HG02588 (cell line): ENCODE results near the gene APBA3.

Experiments
- ATAC-seq: cut with Tn5 transposase; IDR thresholded peaks from one replicate; pipeline ENCODE4 v1.9.1; 2021; ENCODE audit warnings: mild to moderate bottlenecking, moderate library complexity; ENCODE audit not compliant: unreplicated experiment

Gene APBA3, protein sequence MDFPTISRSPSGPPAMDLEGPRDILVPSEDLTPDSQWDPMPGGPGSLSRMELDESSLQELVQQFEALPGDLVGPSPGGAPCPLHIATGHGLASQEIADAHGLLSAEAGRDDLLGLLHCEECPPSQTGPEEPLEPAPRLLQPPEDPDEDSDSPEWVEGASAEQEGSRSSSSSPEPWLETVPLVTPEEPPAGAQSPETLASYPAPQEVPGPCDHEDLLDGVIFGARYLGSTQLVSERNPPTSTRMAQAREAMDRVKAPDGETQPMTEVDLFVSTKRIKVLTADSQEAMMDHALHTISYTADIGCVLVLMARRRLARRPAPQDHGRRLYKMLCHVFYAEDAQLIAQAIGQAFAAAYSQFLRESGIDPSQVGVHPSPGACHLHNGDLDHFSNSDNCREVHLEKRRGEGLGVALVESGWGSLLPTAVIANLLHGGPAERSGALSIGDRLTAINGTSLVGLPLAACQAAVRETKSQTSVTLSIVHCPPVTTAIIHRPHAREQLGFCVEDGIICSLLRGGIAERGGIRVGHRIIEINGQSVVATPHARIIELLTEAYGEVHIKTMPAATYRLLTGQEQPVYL

GRCh38 chr19:3761382-3762129 lies at the start of gene APBA3:
TSS of gene APBA3 (minus strand) at chr19:3761692. CDS start at chr19:3760264, 1,428 bp downstream.
- ATAC-seq, result peak; percentile 51

- ATAC-seq, result no peak
Measured at GRCh38 chr19:3810708-3811355, 49.3 kb upstream of the APBA3 start.

DNA sequence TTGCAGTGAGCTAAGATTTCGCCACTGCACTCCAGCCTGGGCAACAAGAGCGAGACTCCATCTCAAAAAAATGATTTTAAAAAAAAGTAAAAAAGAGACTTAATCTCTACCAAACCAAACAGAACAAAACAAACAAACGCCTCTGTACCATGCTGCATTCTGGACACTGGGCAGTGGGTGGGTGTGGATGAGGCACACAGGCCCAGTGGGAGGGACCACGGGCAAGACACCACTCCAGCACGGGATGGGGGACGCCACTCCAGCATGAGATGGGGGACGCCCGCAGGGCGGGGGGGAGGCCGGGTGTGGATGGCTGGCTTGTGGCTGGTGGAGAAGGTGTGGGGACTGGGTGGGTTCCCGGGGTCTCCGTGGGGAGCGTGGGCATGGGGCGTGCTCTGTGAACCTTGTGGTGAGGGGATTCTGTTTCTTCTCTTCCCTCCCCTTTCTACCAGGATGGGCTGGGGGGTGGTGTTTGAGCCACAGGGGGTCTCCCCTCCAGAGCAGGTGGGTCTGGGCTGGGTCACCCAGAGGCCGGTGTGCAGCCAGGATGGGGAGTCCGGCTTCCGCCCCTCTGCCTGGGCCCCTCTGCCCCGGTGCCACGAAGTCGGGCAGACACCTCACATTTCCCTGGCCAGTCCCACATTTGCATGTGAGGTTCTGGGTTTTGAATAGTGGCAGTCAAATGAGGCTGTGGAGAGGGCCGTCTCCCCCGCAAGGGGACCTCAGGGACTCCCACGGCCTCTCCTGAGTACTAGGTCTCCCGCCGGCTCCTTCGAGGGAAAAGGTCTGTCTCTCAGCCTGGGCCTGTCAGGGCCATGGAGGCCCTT lies 48.6 kb upstream of the APBA3 start:
- ATAC-seq, result no peak

DNA sequence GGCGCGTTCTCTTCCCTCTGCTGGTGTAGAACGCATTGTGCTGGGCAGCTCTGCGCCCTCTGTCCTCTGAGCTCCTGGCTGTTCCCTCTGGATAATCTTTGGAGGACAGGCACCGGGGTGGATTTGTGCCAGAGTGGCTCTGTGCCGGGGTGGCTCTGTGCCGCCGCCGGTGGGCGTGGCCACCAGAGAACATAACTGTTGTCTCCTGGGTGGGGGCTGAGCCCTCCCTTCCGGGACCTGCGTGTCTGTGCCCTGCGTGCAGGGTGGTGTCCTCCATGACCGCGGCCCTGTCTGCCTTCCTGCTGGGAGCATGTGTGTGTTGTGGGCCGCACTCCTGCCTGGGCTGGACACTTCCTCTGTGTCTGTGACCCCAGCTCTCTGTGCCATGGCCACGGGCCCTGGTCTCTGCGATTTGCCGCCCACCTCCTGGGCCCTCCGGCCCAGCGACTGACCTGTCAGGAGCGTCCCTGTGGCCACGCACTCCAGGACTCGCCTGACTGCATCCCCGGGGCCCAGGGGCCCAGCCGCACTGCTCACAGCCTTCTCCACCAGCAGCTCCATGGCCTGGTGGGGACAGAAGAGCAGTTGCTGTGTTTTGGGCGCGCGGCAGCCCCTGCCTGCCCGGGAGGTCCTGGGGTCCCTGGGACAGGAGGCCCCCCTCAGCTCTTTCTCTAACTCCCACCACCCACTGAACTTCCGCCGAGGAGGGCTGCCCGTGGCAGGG lies 47.1 kb upstream of the APBA3 start:
- no peak for ATAC-seq

DNA sequence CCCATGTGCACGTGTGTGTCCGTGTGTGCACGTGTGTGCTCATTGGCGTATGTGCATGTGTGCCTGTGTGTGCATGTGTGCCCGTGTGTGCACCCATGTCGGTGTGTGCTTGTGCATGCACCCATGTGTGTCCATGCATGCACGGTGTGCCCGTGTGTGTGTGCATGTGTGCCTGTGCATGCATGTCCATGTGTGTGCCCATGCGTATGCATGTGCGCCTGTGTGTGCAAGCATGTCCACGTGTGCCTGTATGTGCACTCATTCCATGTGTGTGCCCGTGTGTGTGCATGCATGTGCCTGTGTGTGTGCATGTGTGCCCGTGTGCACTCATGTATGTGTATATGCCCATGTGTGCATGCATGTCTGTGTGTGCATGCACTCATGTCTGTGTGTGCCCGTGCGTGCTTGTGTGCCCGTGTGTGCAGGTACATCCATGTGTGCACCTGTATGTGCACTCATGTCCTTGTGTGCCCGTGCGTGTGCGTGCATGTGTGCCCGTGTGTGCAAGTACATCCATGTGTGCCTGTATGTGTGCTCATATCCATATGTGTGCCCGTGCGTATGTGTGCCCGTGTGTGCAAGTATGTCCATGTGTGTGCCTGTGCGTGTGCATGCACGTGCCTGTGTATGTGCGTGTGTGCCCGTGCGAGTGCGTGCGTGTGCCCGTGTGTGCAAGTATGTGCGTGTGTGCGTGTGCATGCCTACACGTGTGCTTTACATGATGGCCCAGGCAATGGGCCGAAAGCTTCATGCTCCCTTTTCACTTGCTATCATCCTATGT lies 46.3 kb upstream of the APBA3 start:
- no peak for ATAC-seq

GRCh38 chr19:3807131-3807480 lies 45.6 kb upstream of the APBA3 start:
- no peak for ATAC-seq

GRCh38 chr19:3805859-3806258 lies 44.4 kb upstream of the APBA3 start:
- no peak for ATAC-seq

- ATAC-seq, result no peak
Measured at GRCh38 chr19:3804429-3804828, 42.9 kb upstream of the APBA3 start.

GRCh38 chr19:3803986-3804385 lies 42.5 kb upstream of the APBA3 start:
- ATAC-seq, result no peak

GRCh38 chr19:3803114-3803888 lies 41.8 kb upstream of the APBA3 start:
- ATAC-seq, result no peak

- no peak for ATAC-seq
Measured at GRCh38 chr19:3801412-3802096, 40.1 kb upstream of the APBA3 start.

DNA sequence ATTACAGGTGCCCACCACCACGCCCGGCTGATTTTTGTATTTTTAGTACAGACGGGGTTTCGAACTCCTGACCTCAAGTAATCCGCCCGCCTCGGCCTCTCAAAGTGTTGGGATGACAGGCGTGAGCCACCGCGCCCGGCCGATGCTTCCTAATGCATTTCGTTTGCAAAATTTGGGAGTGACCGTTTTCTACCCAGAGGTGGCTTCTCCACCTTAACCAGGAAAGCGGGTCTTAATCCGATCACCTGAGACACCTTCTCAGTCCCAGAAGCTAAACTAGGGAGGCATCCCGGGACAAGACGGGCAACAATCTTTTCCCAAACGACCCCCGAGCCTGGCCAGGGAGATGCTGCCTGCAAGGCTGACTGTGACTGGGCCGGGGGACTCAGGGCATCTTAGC lies 39.5 kb upstream of the APBA3 start:
- no peak for ATAC-seq

DNA sequence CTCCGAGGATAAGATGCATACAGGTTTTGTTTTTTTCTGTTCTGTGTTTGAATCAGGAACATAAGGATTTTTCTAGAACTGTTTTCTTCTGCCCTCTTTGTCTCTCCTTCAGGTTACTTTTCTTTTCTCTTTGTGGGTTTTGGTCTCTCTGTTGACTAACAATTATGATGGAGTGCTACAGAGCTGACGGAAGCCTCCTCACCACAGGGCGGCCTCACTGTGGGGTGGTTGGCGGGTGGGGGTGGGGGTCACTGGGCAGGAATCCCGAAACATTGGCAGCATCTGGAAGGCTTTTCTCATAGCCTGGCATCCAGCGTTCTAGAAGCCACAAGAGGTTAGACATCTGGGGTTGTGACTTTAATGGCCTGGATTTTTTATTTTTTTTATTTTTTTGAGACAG lies 36.6 kb upstream of the APBA3 start:
- no peak for ATAC-seq

- no peak for ATAC-seq
Measured at GRCh38 chr19:3796358-3796757, 34.9 kb upstream of the APBA3 start.

- ATAC-seq, result no peak
Measured at GRCh38 chr19:3793799-3794198, 32.3 kb upstream of the APBA3 start.

DNA sequence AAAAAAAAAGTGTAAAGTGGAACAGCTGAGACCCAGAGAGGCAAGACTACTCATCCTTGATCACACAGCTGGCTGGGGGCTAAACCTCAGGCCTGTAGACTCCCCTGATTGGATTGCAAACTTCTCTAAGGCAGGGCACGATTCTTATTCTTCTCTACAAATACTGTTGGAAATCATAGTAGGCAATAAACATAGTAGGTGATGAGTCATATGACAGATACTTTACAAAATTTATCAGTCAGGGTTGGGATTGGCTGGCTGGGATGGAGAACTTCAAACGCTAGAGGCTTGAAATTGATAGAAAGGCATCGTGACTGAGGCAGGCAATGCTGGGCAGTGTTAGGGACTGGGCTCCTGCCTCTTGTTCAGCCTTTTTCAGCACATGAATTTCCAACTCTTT lies 30.6 kb upstream of the APBA3 start:
- no peak for ATAC-seq

GRCh38 chr19:3790941-3791340 lies 29.4 kb upstream of the APBA3 start:
- no peak for ATAC-seq

DNA sequence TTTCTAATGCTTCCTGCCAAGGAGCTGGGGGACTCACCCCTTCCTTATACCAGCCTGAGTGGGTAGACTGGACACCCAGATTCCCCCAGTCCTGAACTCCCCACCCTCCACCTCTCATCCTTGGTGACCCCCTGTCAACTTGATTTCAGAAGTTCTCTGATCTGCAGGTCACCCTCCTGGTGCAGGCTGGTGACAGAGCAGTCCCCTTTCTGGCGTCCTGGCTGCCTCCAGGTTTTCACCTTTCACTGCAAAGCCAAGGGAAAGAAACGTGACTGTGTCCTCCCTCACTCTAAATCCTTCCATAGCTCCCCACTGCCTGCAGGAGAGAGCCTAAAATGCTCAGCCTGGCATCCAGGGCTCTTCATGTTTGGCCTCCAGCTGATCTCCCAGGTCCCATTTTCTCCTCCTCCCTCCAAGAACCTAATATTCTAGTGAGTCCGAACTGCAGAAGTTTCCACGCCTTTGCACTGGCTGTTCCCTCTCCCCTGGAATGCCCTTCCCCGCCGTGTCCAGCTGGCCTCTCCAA lies 28.8 kb upstream of the APBA3 start:
- no peak for ATAC-seq
